Measurements from ENCODE around the gene ACTR1B.

DNA sequence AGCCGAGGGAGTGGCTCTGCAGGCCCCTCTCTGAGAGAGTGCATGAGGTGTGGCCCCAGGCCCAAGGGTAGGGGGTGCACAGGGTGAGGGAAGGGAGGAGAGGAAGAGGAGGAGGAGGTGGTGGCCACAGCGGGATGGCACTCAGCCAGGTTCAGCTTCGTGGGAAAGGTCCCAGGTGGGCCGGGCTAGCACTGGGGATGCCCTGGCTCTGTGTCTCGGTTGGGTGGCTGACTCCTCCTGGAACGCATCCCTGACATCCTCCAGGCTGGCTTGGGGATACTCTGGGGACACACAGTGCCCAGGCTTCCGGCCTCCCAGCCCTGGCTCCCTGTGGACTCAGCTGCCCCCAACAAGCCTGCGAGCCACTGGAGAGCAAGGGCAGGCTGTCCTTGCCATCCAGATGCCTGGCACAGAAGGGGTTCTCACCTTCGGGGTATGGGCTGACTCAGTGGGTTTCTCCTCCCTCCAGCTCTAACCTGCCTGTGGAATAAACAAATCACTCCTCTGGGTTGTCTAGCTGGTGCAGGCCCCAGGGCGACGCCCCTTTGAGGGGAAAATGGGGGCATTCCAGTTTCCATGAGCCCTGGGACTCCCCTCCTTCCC, 49.0 kb upstream of the ACTR1B start:
- TF ChIP-seq EZH2 (IDR thresholded peaks at IDR 0.05; ENCODE audit: low read depth, unreplicated experiment): no peak
- TF ChIP-seq, protein P1, sequence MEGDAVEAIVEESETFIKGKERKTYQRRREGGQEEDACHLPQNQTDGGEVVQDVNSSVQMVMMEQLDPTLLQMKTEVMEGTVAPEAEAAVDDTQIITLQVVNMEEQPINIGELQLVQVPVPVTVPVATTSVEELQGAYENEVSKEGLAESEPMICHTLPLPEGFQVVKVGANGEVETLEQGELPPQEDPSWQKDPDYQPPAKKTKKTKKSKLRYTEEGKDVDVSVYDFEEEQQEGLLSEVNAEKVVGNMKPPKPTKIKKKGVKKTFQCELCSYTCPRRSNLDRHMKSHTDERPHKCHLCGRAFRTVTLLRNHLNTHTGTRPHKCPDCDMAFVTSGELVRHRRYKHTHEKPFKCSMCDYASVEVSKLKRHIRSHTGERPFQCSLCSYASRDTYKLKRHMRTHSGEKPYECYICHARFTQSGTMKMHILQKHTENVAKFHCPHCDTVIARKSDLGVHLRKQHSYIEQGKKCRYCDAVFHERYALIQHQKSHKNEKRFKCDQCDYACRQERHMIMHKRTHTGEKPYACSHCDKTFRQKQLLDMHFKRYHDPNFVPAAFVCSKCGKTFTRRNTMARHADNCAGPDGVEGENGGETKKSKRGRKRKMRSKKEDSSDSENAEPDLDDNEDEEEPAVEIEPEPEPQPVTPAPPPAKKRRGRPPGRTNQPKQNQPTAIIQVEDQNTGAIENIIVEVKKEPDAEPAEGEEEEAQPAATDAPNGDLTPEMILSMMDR (conservative IDR thresholded peaks at IDR 0.05; ENCODE audit: low read depth in 2 of 2): no peak
- no peak for TF ChIP-seq POLR2AphosphoS5 (IDR thresholded peaks at IDR 0.05; ENCODE audit: low read depth)
- TF ChIP-seq, protein P2, sequence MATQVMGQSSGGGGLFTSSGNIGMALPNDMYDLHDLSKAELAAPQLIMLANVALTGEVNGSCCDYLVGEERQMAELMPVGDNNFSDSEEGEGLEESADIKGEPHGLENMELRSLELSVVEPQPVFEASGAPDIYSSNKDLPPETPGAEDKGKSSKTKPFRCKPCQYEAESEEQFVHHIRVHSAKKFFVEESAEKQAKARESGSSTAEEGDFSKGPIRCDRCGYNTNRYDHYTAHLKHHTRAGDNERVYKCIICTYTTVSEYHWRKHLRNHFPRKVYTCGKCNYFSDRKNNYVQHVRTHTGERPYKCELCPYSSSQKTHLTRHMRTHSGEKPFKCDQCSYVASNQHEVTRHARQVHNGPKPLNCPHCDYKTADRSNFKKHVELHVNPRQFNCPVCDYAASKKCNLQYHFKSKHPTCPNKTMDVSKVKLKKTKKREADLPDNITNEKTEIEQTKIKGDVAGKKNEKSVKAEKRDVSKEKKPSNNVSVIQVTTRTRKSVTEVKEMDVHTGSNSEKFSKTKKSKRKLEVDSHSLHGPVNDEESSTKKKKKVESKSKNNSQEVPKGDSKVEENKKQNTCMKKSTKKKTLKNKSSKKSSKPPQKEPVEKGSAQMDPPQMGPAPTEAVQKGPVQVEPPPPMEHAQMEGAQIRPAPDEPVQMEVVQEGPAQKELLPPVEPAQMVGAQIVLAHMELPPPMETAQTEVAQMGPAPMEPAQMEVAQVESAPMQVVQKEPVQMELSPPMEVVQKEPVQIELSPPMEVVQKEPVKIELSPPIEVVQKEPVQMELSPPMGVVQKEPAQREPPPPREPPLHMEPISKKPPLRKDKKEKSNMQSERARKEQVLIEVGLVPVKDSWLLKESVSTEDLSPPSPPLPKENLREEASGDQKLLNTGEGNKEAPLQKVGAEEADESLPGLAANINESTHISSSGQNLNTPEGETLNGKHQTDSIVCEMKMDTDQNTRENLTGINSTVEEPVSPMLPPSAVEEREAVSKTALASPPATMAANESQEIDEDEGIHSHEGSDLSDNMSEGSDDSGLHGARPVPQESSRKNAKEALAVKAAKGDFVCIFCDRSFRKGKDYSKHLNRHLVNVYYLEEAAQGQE (IDR thresholded peaks at IDR 0.05; ENCODE audit: unreplicated experiment): no peak
- no peak for TF ChIP-seq ZNF114 (CRISPR knock-in tag; IDR thresholded peaks at IDR 0.05)
- no peak for TF ChIP-seq EZH2phosphoT487 (IDR thresholded peaks at IDR 0.05; ENCODE audit: unreplicated experiment)

Measured in GM23338 (cell line).